ENCODE data around the gene TXN2.

The TXN2 gene

GRCh38 chr22:36480941-36481392 is 473 bp downstream of the TXN2 start:
- H3K4me3 ChIP-seq (ENCODE audit: low read length): peak overlapping the region; percentile 69
- no peak for TF ChIP-seq CTCF (IDR thresholded peaks at IDR 0.05; ENCODE audit: insufficient read depth, low read depth, low read length, missing control alignments)
- DNase-seq (ENCODE audit: low read depth): no peak

GRCh38 chr22:36478966-36479365 is 2.5 kb downstream of the TXN2 start:
- no peak overlapping the region for H3K4me3 ChIP-seq (ENCODE audit: low read length)
- TF ChIP-seq CTCF (IDR thresholded peaks at IDR 0.05; ENCODE audit: insufficient read depth, low read depth, low read length, missing control alignments): no peak
- DNase-seq (ENCODE audit: low read depth): no peak

- TF ChIP-seq CTCF (IDR thresholded peaks at IDR 0.05; ENCODE audit: insufficient read depth, low read depth, low read length, missing control alignments): no peak
- no peak overlapping the region for H3K4me3 ChIP-seq (ENCODE audit: low read length)
- no peak for DNase-seq (ENCODE audit: low read depth)
Measured at GRCh38 chr22:36475341-36475740, 6.1 kb downstream of the TXN2 start.

GRCh38 chr22:36472689-36473088 is 8.8 kb downstream of the TXN2 start:
- no peak for DNase-seq (ENCODE audit: low read depth)
- H3K4me3 ChIP-seq (ENCODE audit: low read length): no peak overlapping the region
- TF ChIP-seq CTCF (IDR thresholded peaks at IDR 0.05; ENCODE audit: insufficient read depth, low read depth, low read length, missing control alignments): no peak

GRCh38 chr22:36471341-36471821 is 10.1 kb downstream of the TXN2 start:
- no peak overlapping the region for H3K4me3 ChIP-seq (ENCODE audit: low read length)
- no peak for TF ChIP-seq CTCF (IDR thresholded peaks at IDR 0.05; ENCODE audit: insufficient read depth, low read depth, low read length, missing control alignments)
- DNase-seq (ENCODE audit: low read depth): peak; percentile 74

GRCh38 chr22:36470994-36471331 is 10.5 kb downstream of the TXN2 start:
- TF ChIP-seq CTCF (IDR thresholded peaks at IDR 0.05; ENCODE audit: insufficient read depth, low read depth, low read length, missing control alignments): no peak
- DNase-seq (ENCODE audit: low read depth): peak; percentile 79
- no peak overlapping the region for H3K4me3 ChIP-seq (ENCODE audit: low read length)

- DNase-seq (ENCODE audit: low read depth): peak; percentile 92
- H3K4me3 ChIP-seq (ENCODE audit: low read length): no peak overlapping the region
- peak; percentile 98 for TF ChIP-seq CTCF (IDR thresholded peaks at IDR 0.05; ENCODE audit: insufficient read depth, low read depth, low read length, missing control alignments)
Measured at GRCh38 chr22:36470162-36470993, 11.1 kb downstream of the TXN2 start.

All from epithelial cell of esophagus (primary cell).